IMR-90 (cell line): ENCODE measurements around the gene EIF6. TPM values are rescaled to one million over a fixed set of nuclear protein-coding genes. Genes with fewer than 3 reads are reported as not detected.

Experiments used
- ATAC-seq: fragments of 200-7000 bp; cut with Tn5 transposase; 2 replicates; pipeline ENCODE4 v1.9.1; 2020; ENCODE audit warnings: low read depth, mild to moderate bottlenecking, moderate library complexity
- BruUV-seq: library from RNA; stranded (reverse); fragments of 400-500 nt; replicated peaks from 2 replicates; lab custom pipeline; 2021; lab: Mats Ljungman, UMichigan
- CTCF ChIA-PET: fragments of 300-600 bp; formaldehyde crosslinking; extraction: SDS; loops from one replicate; lab custom pipeline; 2021; ENCODE audit warnings: antibody characterized with exemption; lab: Yijun Ruan, JAX
- POLR2A ChIA-PET: fragments of 300-600 bp; sonication (Branson Sonifier 250); formaldehyde crosslinking; loops from one replicate; lab custom pipeline; 2022; ENCODE audit warnings: antibody characterized with exemption; ENCODE audit not compliant: unreplicated experiment; lab: Charles Lee
- DNase-seq: peaks from one replicate; pipeline ENCODE4 v3.0.0; 2013
- H2AFZ ChIP-seq: replicated peaks from 2 replicates; pipeline ENCODE3; 2013; ENCODE audit warnings: low read length, mild to moderate bottlenecking; ENCODE audit not compliant: poor library complexity
- H2AK5ac ChIP-seq: 2 replicates; pipeline ENCODE4 v1.6.1; 2013; ENCODE audit warnings: low read depth, low read length, inconsistent platforms
- H2AK9ac ChIP-seq: replicated peaks from 2 replicates; pipeline ENCODE3; 2013; ENCODE audit warnings: mild to moderate bottlenecking, low read depth, low read length, moderate library complexity; ENCODE audit not compliant: poor library complexity
- H2BK120ac ChIP-seq: 2 replicates; pipeline ENCODE4 v1.6.1; 2013; ENCODE audit warnings: low read depth, low read length, inconsistent platforms
- H2BK15ac ChIP-seq: 3 replicates; pipeline ENCODE4 v1.6.1; 2013; ENCODE audit warnings: low read depth, low read length, inconsistent platforms
- H2BK20ac ChIP-seq: 2 replicates; pipeline ENCODE4 v1.6.1; 2013; ENCODE audit warnings: low read depth, mild to moderate bottlenecking, inconsistent platforms, low read length, moderate library complexity
- H2BK5ac ChIP-seq: 2 replicates; pipeline ENCODE4 v1.6.1; 2013; ENCODE audit warnings: mild to moderate bottlenecking, low read depth, low read length, inconsistent platforms; ENCODE audit not compliant: poor library complexity, severe bottlenecking
- H3K14ac ChIP-seq: replicated peaks from 2 replicates; pipeline ENCODE4 v1.6.1; 2013; ENCODE audit warnings: low read depth, low read length, inconsistent platforms
- H3K18ac ChIP-seq: 2 replicates; pipeline ENCODE4 v1.6.1; 2013; ENCODE audit warnings: low read depth, low read length, control low read depth
- H3K23ac ChIP-seq: 2 replicates; pipeline ENCODE4 v1.6.1; 2013; ENCODE audit warnings: low read depth, low read length, inconsistent platforms
- H3K27ac ChIP-seq: 2 replicates; pipeline ENCODE4 v1.5.1; 2013; ENCODE audit warnings: mild to moderate bottlenecking, control low read depth, low read length; ENCODE audit not compliant: insufficient read depth
- H3K27me3 ChIP-seq: 2 replicates; pipeline ENCODE4 v1.6.1; 2013; ENCODE audit warnings: low read length; ENCODE audit not compliant: control insufficient read depth, insufficient read depth
- H3K36me3 ChIP-seq: 2 replicates; pipeline ENCODE4 v1.6.1; 2013; ENCODE audit warnings: low read length, mixed read lengths; ENCODE audit not compliant: control insufficient read depth, insufficient read depth
- H3K4ac ChIP-seq: 2 replicates; pipeline ENCODE4 v1.6.1; 2013; ENCODE audit warnings: low read depth, low read length, inconsistent platforms
- H3K4me1 ChIP-seq: 2 replicates; pipeline ENCODE4 v1.6.1; 2013; ENCODE audit warnings: low read length, mixed read lengths; ENCODE audit not compliant: control insufficient read depth, insufficient read depth
- H3K4me2 ChIP-seq: 2 replicates; pipeline ENCODE4 v1.6.1; 2013; ENCODE audit warnings: low read depth, mild to moderate bottlenecking, control low read depth, low read length, moderate library complexity
- H3K4me3 ChIP-seq: 2 replicates; pipeline ENCODE4 v1.5.1; 2013; ENCODE audit warnings: low read depth, mild to moderate bottlenecking, control low read depth, low read length, moderate library complexity; ENCODE audit not compliant: insufficient read depth
- H3K56ac ChIP-seq: 2 replicates; pipeline ENCODE4 v1.6.1; 2013; ENCODE audit warnings: low read length, inconsistent platforms; ENCODE audit not compliant: insufficient read depth; ENCODE audit errors: extremely low read depth
- H3K79me1 ChIP-seq, 2 experiments: 2 replicates each; pipeline ENCODE4 v1.6.1; 2013; ENCODE audit warnings: low read length in 2 of 2, inconsistent platforms in 1 of 2, low read depth in 1 of 2
- H3K9ac ChIP-seq: 2 replicates; pipeline ENCODE4 v1.6.1; 2013; ENCODE audit warnings: low read depth, low read length, control low read depth
- H3K9me1 ChIP-seq: 2 replicates; pipeline ENCODE4 v1.6.1; 2013; ENCODE audit warnings: low read length, inconsistent platforms; ENCODE audit not compliant: insufficient read depth
- H3K9me3 ChIP-seq: 2 replicates; pipeline ENCODE4 v1.6.1; 2013; ENCODE audit warnings: low read length; ENCODE audit not compliant: control insufficient read depth, insufficient read depth
- H4K20me1 ChIP-seq: 2 replicates; pipeline ENCODE4 v1.6.1; 2013; ENCODE audit warnings: low read length, inconsistent platforms; ENCODE audit not compliant: insufficient read depth
- H4K5ac ChIP-seq: 2 replicates; pipeline ENCODE4 v1.6.1; 2013; ENCODE audit warnings: mild to moderate bottlenecking, low read depth, low read length, control low read depth
- H4K8ac ChIP-seq, 2 experiments: 2 replicates each; pipeline ENCODE4 v1.6.1; 2013; ENCODE audit warnings: low read depth in 2 of 2, low read length in 2 of 2, control low read depth in 1 of 2, inconsistent platforms in 1 of 2
- H4K91ac ChIP-seq: 2 replicates; pipeline ENCODE4 v1.6.1; 2013; ENCODE audit warnings: low read depth, low read length, inconsistent platforms; ENCODE audit not compliant: insufficient read depth
- BHLHE40 ChIP-seq: fragments of 150-350 bp; IDR thresholded peaks from 2 replicates; pipeline ENCODE4 v1.6.1; 2016; ENCODE audit warnings: mild to moderate bottlenecking, low read depth, low read length
- CEBPB ChIP-seq: IDR thresholded peaks from 2 replicates; pipeline ENCODE4 v1.6.1; 2012; ENCODE audit warnings: low read depth, low read length, improper control_type of control experiment
- CHD1 ChIP-seq: IDR thresholded peaks from 2 replicates; pipeline ENCODE4 v1.6.1; 2012; ENCODE audit warnings: low read depth, low read length, improper control_type of control experiment
- CTCF ChIP-seq: conservative IDR thresholded peaks from 2 replicates; pipeline ENCODE4 v1.5.1; 2012; ENCODE audit warnings: mild to moderate bottlenecking, low read depth, low read length, improper control_type of control experiment
- FOS ChIP-seq: fragments of 150-350 bp; IDR thresholded peaks from 2 replicates; pipeline ENCODE4 v1.6.1; 2016; ENCODE audit warnings: low read depth, low read length
- MAZ ChIP-seq: IDR thresholded peaks from 2 replicates; pipeline ENCODE4 v1.6.1; 2012; ENCODE audit warnings: low read depth, mild to moderate bottlenecking, low read length, improper control_type of control experiment, moderate library complexity, borderline replicate concordance
- MXI1 ChIP-seq: IDR thresholded peaks from 2 replicates; pipeline ENCODE4 v1.6.1; 2012; ENCODE audit warnings: low read depth, mild to moderate bottlenecking, low read length, moderate library complexity, borderline replicate concordance
- RAD21 ChIP-seq: IDR thresholded peaks from 2 replicates; pipeline ENCODE4 v1.6.1; 2012; ENCODE audit warnings: low read length, improper control_type of control experiment
- SMC3 ChIP-seq: fragments of 150-350 bp; IDR thresholded peaks from 2 replicates; pipeline ENCODE4 v1.6.1; 2016; ENCODE audit warnings: low read depth, mild to moderate bottlenecking, antibody characterized with exemption, low read length, moderate library complexity
- WGBS, 2 experiments: methylation state at CpG; one replicate each; pipeline versions ENCODE4 v1.1.5 to v1.1.7; 2013; ENCODE audit warnings: missing lambda C conversion rate in 2 of 2; ENCODE audit not compliant: insufficient read length in 1 of 2; ENCODE audit errors: extremely low coverage in 2 of 2; 5-methylcytosine and 5-hydroxymethylcytosine counted together
- dilution Hi-C: fragments of 300-500 bp; cut with HindIII; formaldehyde crosslinking; loops from one replicate; pipeline ENCODE4 v1.14.3; 2018; ENCODE audit warnings: low sequenced_read_pairs; ENCODE audit not compliant: unreplicated experiment
- in situ Hi-C: fragments of 300-500 bp; cut with MboI; formaldehyde crosslinking; loops from 3 replicates; pipeline ENCODE4 v1.14.3; 2019; ENCODE audit warnings: low sequenced_read_pairs, inconsistent platforms, mixed read lengths
- intact Hi-C: fragments of 100-400 bp; cut with micrococcal nuclease; formaldehyde crosslinking; loops from 2 replicates; pipeline ENCODE4 v1.10.0; 2022
- polyA plus RNA-seq, 3 experiments: library from polyadenylated mRNA; depleted of rRNA; stranded (reverse); fragments of >200 nt; gene quantifications; 2 replicates each; pipeline ENCODE4 v1.2.3, GENCODE V29; 2012; ENCODE audit warnings: low replicate concordance in 1 of 3
- total RNA-seq: library from RNA; depleted of rRNA; stranded (reverse); fragments of >200 nt; gene quantifications from 2 replicates; pipeline ENCODE4 v1.2.3, GENCODE V29; 2012

Gene EIF6
- total and polyA plus RNA-seq, 2 of the 4 experiments (the other 2 are of a cell fraction): 215 to 227 TPM

- 79% methylated on average over 4 of the region's 5 CpGs; no CpG with 5 or more reads in 1 of the 2 experiments for WGBS, 2 experiments
- no TSS peak for BruUV-seq
- no peak overlapping the region for H2BK15ac ChIP-seq
- TF ChIP-seq CHD1 (no peak), RAD21 (no peak), FOS (no peak), MAZ (no peak), SMC3 (no peak), CTCF (no peak), MXI1 (no peak), BHLHE40 (no peak), CEBPB (no peak)
- no peak overlapping the region for H3K4ac ChIP-seq
- ChIA-PET CTCF (no interaction called here), POLR2A (interaction anchor here (0.7 kb wide), 1 partner anchor 38 kb away, joined by 4 read pairs; the partner anchor contains the start of gene MMP24OS)
- H2BK20ac ChIP-seq: no peak overlapping the region
- no peak overlapping the region for H3K23ac ChIP-seq
- no peak overlapping the region for H3K14ac ChIP-seq
- no peak overlapping the region for H4K8ac ChIP-seq
- dilution Hi-C loops (no loop called here), intact Hi-C loops (no loop called here), in situ Hi-C loops (no loop called here)
- no peak overlapping the region for H3K18ac ChIP-seq
- H2AK5ac ChIP-seq: no peak overlapping the region
- no peak for ATAC-seq
- H3K4me1 ChIP-seq: no peaks in the 10 kb centered on the region
- DNase-seq: no peak
- H3K79me1 ChIP-seq: no peaks in the 10 kb centered on the region
- H4K5ac ChIP-seq: no peak overlapping the region
- H4K20me1 ChIP-seq: no peaks in the 10 kb centered on the region
- no peaks in the 10 kb centered on the region for H3K36me3 ChIP-seq
- H3K27ac ChIP-seq: no peak overlapping the region
- peaks cover 3% of the 10 kb centered on the region for H3K9me3 ChIP-seq
- no peak overlapping the region for H3K9ac ChIP-seq
- peaks cover 4% of the 10 kb centered on the region; the same call in 1 of the 2 replicates for H3K27me3 ChIP-seq
- no peak overlapping the region for H4K91ac ChIP-seq
- no peak overlapping the region for H3K4me2 ChIP-seq
- no peak overlapping the region for H2AFZ ChIP-seq
- no peak overlapping the region for H2BK120ac ChIP-seq
- no peak overlapping the region for H2AK9ac ChIP-seq
- H2BK5ac ChIP-seq: no peak overlapping the region
- no peak overlapping the region for H3K4me3 ChIP-seq
- H3K56ac ChIP-seq: no peak overlapping the region
- H3K9me1 ChIP-seq: no peaks in the 10 kb centered on the region
These were observed 44.3 kb downstream of the EIF6 start for GRCh38 chr20:35240083-35240810.
